ENCODE measurements around the gene DBN1.

DBN1 gene

DNA sequence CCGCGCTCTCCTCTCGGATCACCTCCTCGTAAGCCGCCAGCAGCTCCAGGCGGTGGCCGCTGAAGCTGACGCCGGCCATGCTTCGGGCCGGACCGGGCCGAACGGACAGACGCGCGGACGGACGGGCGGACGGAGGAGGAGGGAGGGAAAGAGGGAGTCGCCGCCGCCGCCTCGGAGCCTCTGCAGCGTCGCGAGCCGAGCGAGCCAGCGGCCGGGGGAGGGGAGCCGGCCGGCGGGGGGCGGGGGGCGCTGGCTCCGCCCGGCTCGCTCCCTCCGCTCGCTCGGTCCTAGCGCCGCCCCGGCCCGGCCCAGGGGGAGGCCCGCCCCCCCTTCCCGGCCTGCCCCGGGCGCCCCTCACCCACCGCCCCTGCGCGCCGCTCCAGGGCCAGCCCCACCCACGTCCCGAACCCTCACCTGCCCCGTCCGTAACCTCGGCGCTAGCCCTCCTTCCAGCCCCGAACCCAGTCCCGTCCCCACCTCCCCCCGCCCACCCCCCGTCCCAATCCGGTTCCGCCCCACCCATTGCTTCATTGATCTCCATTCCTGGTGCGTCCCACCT lies at the start of gene DBN1:
TSS of gene DBN1 (minus strand) at position 192 of the 559 bp plus-strand sequence. CDS start at position 79, 113 bp downstream.
- in situ Hi-C loops (cut with HindIII; ENCODE audit: low sequenced_read_pairs) = no loop called here

DNA sequence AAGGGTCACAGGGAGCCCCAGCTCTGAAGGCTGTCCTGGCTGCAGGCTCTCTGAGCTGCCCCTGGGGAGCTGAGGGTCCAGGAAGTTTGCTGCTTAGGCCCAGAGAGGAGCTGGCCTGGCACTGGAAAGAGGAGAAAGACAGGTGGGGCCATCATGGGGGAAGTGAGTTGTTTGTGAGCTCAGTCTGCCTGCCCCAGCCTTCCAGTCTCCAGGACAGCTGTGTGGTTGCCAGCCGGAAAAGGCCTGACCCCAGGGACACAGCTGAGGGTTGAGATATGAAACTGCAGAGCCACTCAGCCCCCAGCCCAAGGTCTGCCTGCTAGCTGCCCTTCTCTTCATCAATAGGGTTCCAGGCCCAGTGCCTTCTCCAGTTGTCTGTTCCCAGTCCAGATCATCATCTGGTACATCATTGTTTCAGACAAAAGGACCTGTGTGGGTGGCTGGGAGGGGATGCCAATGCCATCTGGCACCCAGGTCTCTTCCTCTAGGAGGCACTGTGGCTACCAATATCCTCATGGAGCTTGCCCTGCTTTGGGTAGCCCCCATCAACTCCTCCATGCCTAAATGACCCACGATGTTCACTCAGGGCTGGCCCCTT lies 47.6 kb upstream of the DBN1 start:
- in situ Hi-C loops (cut with HindIII; ENCODE audit: low sequenced_read_pairs) = no loop called here

DNA sequence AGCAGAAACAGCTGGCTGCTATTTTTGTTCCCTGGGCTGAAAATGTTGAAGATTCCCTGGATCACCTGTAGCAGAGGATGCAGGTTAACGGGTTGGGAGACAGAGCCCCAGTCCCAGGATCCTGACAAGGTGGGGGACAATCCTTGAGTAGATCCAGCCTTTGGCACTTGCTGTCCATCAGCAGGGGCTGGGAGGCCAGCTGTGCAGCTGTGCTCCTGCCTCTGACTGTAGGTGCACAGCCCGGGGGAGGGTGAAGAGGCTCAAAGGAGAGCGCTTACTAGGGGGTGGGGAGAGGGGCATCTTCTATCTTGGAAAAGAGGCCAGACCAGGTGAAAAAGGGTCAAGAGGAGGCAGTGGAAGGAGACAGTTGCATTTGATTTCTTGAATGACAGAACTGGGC lies 46.8 kb upstream of the DBN1 start:
- in situ Hi-C loops (cut with HindIII; ENCODE audit: low sequenced_read_pairs) = no loop called here

- in situ Hi-C loops (cut with HindIII; ENCODE audit: low sequenced_read_pairs) = no loop called here
Measured at GRCh38 chr5:177519463-177520235, 46.2 kb upstream of the DBN1 start.

- in situ Hi-C loops (cut with HindIII; ENCODE audit: low sequenced_read_pairs) = no loop called here
Measured at GRCh38 chr5:177516601-177517568, 43.5 kb upstream of the DBN1 start, which contains the start of gene DDX41. Gene DDX41 (minus strand): TSS chr5:177516961. CDS start chr5:177516945, 16 bp downstream.

DNA sequence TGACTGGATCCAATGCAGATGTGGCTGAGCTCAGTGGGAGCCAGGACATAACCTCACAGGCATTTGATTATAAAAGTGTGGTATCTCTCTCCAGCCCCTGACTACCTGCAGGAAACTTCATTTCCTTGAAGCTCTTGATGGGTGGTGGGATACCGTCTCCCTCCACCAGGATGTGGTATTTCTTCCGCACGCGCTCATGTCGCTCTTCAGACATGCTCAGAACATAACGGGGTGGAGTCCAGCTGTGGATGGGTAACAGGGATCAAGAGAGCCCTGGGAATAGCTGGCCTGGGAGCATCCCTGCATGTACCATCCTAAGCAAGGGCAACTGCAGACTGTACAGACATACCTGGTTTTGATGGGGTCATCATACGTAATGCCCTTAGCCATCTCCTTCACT lies 42.1 kb upstream of the DBN1 start:
- in situ Hi-C loops (cut with HindIII; ENCODE audit: low sequenced_read_pairs) = no loop called here

GRCh38 chr5:177514541-177514940 lies 41.1 kb upstream of the DBN1 start:
- in situ Hi-C loops (cut with HindIII; ENCODE audit: low sequenced_read_pairs) = no loop called here

GRCh38 chr5:177513500-177513899 lies 40.1 kb upstream of the DBN1 start:
- in situ Hi-C loops (cut with HindIII; ENCODE audit: low sequenced_read_pairs) = no loop called here

DNA sequence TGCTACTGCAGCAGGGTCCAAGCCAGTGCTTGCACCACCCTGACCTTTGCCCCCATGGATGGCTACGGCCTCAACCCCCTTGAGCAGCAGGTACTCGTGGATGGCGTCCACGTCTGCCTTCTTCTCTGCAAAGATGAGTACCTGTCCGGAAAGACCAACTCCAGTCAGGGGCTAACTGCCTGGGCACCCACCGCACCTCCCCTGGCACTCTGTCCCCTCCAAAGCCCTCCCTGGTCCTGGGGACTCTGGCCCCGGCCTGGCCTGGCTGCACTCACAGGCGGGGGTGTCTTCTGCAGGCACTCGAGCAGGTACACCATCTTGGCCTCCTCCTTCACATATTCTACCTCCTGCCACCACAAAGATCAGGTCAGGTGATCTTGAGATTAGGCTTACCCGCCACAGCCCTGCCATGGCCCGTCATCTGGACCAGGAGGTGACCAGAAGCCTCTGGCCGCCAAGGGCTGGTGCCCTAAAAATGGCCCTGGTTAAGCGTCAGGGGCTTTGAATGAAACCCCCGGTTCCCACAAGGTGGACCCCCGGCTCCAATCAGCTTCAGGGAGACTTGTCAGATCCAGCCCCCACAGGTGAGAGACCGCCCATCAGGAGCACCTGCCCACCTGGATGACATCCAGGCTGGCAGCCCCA lies 39.4 kb upstream of the DBN1 start:
- in situ Hi-C loops (cut with HindIII; ENCODE audit: low sequenced_read_pairs) = no loop called here

- in situ Hi-C loops (cut with HindIII; ENCODE audit: low sequenced_read_pairs) = no loop called here
Measured at GRCh38 chr5:177511796-177512675, 38.6 kb upstream of the DBN1 start.

DNA sequence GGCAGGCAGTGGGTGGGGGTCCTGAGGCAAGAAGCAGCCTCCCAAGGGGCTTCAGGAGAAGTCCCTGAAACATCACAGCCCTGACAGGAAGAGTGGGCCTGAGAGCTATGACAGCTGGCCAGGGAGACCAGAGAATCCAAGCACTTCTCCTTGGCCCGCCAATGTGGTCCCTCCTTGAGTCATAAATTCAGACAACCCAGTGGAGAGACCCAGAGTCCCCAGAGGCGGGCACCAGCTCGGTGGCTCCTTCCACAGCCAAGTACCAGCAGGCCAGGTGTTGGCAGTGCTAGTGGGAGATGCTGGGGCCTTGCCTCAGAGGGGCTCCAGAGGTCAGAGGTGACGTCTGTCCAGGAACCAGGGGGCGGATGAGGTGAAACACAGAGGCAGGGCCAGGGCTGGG lies 37.7 kb upstream of the DBN1 start:
- in situ Hi-C loops (cut with HindIII; ENCODE audit: low sequenced_read_pairs) = no loop called here

GRCh38 chr5:177510567-177511053 lies 37.2 kb upstream of the DBN1 start:
- in situ Hi-C loops (cut with HindIII; ENCODE audit: low sequenced_read_pairs) = no loop called here

DNA sequence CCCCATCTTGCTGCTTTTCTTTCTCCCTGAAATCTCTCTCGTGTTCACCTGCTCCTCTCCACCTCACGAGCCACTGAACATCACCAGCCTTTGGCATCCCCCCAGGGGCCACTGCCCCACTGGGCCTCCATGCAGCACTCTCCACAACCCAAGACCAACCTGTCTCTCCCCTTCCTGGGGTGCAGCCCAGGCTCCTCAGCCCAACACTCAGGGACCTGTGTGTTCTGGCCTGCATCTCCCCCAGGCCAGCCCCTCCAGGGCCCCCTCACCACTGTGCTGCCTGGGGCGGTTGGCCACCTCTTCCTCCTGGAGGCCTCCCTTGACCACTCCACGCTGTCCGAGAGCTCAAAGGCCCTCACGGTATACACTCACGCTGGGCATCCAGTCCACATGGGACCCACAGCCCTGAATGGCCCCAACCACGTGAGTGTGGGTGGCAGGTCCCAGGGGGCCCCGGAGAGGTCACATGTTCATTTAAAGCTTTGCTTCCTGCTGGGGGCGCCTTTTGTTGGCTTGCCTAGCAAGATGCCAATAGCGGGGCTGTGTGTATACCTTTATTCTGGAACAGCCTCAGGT lies 36.6 kb upstream of the DBN1 start:
- in situ Hi-C loops (cut with HindIII; ENCODE audit: low sequenced_read_pairs) = no loop called here

- in situ Hi-C loops (cut with HindIII; ENCODE audit: low sequenced_read_pairs) = no loop called here
Measured at GRCh38 chr5:177509381-177509951, 36.0 kb upstream of the DBN1 start, which contains the start of gene DOK3. Gene DOK3 (minus strand): TSS chr5:177509826. CDS start chr5:177509540, 286 bp downstream.

DNA sequence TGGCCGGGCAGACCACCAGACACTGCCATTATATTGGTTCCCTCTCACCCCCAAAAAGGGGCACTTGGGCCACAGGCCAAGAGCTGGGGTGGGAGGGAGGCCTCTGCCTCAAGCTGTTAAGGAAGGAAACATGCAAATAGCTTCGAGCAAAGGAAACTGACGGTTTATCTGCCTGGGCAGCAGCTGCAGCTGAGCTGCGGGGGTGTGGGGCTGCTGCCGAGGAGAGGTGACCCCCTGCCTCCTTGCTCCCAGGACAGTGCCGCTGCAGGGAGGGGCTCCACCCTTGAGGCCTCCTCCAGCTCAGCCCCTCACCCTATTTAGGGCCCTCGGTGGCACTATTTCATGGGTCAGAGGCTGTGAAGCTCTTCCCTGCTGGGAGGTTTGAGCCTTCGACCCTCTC lies 35.4 kb upstream of the DBN1 start:
- in situ Hi-C loops (cut with HindIII; ENCODE audit: low sequenced_read_pairs) = no loop called here

DNA sequence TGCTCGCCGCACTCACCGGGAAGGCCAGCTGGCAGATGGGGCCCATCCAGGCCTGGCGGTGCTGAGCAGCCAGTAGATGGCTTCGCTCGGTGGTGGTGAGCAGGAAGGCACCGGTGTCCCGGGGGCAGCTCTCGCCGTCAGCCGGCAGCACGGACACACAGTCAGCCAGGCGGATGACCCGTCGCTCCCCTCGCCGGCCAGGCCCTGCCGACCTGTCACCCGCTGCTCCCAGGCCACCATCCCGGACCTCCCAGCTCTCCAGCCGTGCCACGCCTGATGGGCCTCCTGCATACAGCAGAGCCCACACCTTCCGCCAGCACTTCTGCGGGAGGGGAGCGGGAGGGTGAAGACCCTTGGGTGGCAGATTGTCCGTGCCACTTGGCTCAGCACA lies 34.8 kb upstream of the DBN1 start:
- in situ Hi-C loops (cut with HindIII; ENCODE audit: low sequenced_read_pairs) = no loop called here

GRCh38 chr5:177507596-177508220 lies 34.3 kb upstream of the DBN1 start:
- in situ Hi-C loops (cut with HindIII; ENCODE audit: low sequenced_read_pairs) = no loop called here

- in situ Hi-C loops (cut with HindIII; ENCODE audit: low sequenced_read_pairs) = no loop called here
Measured at GRCh38 chr5:177507165-177507564, 33.7 kb upstream of the DBN1 start.

Measured in DLD1 (cell line).